PC-9 (cell line): Measurements from ENCODE around the gene PPP1R13L. TPM values are rescaled to one million over a fixed set of nuclear protein-coding genes. Genes with fewer than 3 reads are reported as not detected.

ENCODE experiments used
- BruUV-seq: library from RNA; stranded (reverse); fragments of 400-500 nt; replicated peaks from 2 replicates; lab custom pipeline; 2021; lab: Mats Ljungman, UMichigan
- CTCF ChIA-PET: fragments of 300-600 bp; sonication (Branson Sonifier 250); formaldehyde crosslinking; loops from one replicate; lab custom pipeline; 2022; ENCODE audit warnings: antibody characterized with exemption; lab: Charles Lee
- POLR2A ChIA-PET: fragments of 300-600 bp; sonication (Branson Sonifier 250); formaldehyde crosslinking; loops from one replicate; lab custom pipeline; 2022; ENCODE audit warnings: antibody characterized with exemption; ENCODE audit not compliant: unreplicated experiment; lab: Charles Lee
- DNase-seq, 2 experiments: peaks; one replicate each; pipeline versions ENCODE4 v3.0.0 to v3.0.0-alpha.2; 2015 to 2022; ENCODE audit warnings: mixed read lengths in 1 of 2
- H2AFZ ChIP-seq: fragments of 200-600 bp; sonication (generic); 2 replicates; pipeline ENCODE4 v1.8.1; 2017; ENCODE audit warnings: antibody characterized with exemption
- H3F3A ChIP-seq: fragments of 200-600 bp; sonication (generic); 2 replicates; pipeline ENCODE4 v1.8.1; 2017; ENCODE audit warnings: antibody characterized with exemption, mild to moderate bottlenecking, low read depth; ENCODE audit not compliant: insufficient read depth
- H3K27ac ChIP-seq: fragments of 200-600 bp; sonication (generic); 2 replicates; pipeline ENCODE4 v1.6.1; 2016; ENCODE audit warnings: mixed run types
- H3K27me3 ChIP-seq: fragments of 200-600 bp; sonication (generic); 2 replicates; pipeline ENCODE4 v1.6.1; 2016; ENCODE audit warnings: low read depth, mixed run types; ENCODE audit not compliant: insufficient read depth
- H3K36me3 ChIP-seq: fragments of 200-600 bp; sonication (generic); 2 replicates; pipeline ENCODE4 v1.6.1; 2016; ENCODE audit warnings: low read depth, mixed run types
- H3K4me1 ChIP-seq: fragments of 200-600 bp; sonication (generic); replicated peaks from 2 replicates; pipeline ENCODE4 v1.6.1; 2016; ENCODE audit warnings: mixed run types; ENCODE audit not compliant: insufficient read depth
- H3K4me2 ChIP-seq: fragments of 200-600 bp; sonication (generic); 2 replicates; pipeline ENCODE4 v1.6.1; 2017; ENCODE audit warnings: mixed run types
- H3K4me3 ChIP-seq: fragments of 200-600 bp; sonication (generic); 2 replicates; pipeline ENCODE4 v1.6.1; 2016; ENCODE audit warnings: mixed run types
- H3K79me2 ChIP-seq: fragments of 200-600 bp; sonication (generic); 2 replicates; pipeline ENCODE4 v1.6.1; 2017; ENCODE audit warnings: low read depth, mixed run types
- H3K9me2 ChIP-seq: fragments of 200-600 bp; sonication (generic); 2 replicates; pipeline ENCODE4 v1.8.1; 2017; ENCODE audit warnings: mild to moderate bottlenecking; ENCODE audit not compliant: insufficient read depth
- H3K9me3 ChIP-seq: fragments of 200-600 bp; sonication (generic); 2 replicates; pipeline ENCODE4 v1.8.1; 2016; ENCODE audit warnings: low read depth; ENCODE audit not compliant: insufficient read depth
- H4K20me1 ChIP-seq: fragments of 200-600 bp; sonication (generic); 2 replicates; pipeline ENCODE4 v1.8.1; 2017; ENCODE audit not compliant: insufficient read depth
- CTCF ChIP-seq: fragments of 200-600 bp; sonication (generic); conservative IDR thresholded peaks from 2 replicates; pipeline ENCODE4 v1.6.1; 2017; ENCODE audit warnings: mixed run types, antibody characterized with exemption, mild to moderate bottlenecking, moderate library complexity
- EZH2 ChIP-seq: fragments of 200-600 bp; sonication (generic); IDR thresholded peaks from 2 replicates; pipeline ENCODE4 v1.8.0; 2017; ENCODE audit warnings: antibody characterized with exemption, low read depth
- intact Hi-C: fragments of 100-400 bp; cut with micrococcal nuclease; formaldehyde crosslinking; loops from one replicate; pipeline ENCODE4 v1.10.0; 2022; ENCODE audit not compliant: unreplicated experiment
- total RNA-seq: library from RNA; stranded (reverse); gene quantifications from 2 replicates; pipeline ENCODE4 v1.2.3, GENCODE V29; 2021

The PPP1R13L gene
- total RNA-seq, 1 experiment from 2014 or later, result 121 TPM

DNA sequence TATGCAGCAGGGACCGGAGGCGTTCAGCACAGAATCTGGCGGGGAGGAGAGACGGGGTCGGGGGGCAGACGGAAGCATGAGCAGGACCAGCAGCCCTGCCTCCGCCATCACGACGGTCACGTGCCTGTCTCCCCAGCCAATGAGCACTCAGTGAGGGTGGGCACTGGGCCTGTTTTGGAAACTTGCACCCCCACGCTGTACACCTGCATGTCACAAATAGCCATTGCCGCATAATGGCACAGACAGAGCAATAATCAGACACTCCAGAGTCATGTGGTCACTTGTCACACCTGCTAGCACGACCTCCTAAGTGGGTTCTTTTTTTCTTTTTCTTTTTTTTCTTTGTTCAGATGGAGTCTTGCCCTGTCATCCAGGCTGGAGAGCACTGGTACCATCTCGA is 43.3 kb downstream of the PPP1R13L start:
- Histone ChIP-seq H3K9me2 (no peaks in the 10 kb centered on the region), H3K9me3 (no peaks in the 10 kb centered on the region), H3K4me2 (no peak overlapping the region), H4K20me1 (no peaks in the 10 kb centered on the region; the same call in 1 of the 2 replicates), H3K4me1 (0 out of 2 replicates have a peak, but pooled peaks cover 6% of the 10 kb centered on the region), H2AFZ (no peak overlapping the region), H3K27ac (no peak overlapping the region), H3K36me3 (no peaks in the 10 kb centered on the region), H3K79me2 (no peaks in the 10 kb centered on the region), H3K4me3 (no peak overlapping the region), H3F3A (no peaks in the 10 kb centered on the region; the same call in 1 of the 2 replicates), H3K27me3 (no peaks in the 10 kb centered on the region)
- no peak for DNase-seq
- BruUV-seq, result no TSS peak
- intact Hi-C loops, result no loop called here
- ChIA-PET POLR2A (interaction anchor here (0.6 kb wide), 1 partner anchor 110 kb away, joined by 24 read pairs; no protein-coding TSS in a partner anchor), CTCF (no interaction called here)
- TF ChIP-seq CTCF, result no peak
- no peak for TF ChIP-seq EZH2

GRCh38 chr19:45358213-45358792 is 46.6 kb downstream of the PPP1R13L start:
- Histone ChIP-seq H3K79me2 (no peaks in the 10 kb centered on the region), H3K9me2 (no peaks in the 10 kb centered on the region), H3K36me3 (no peaks in the 10 kb centered on the region), H3K9me3 (no peaks in the 10 kb centered on the region), H3K27me3 (no peaks in the 10 kb centered on the region), H2AFZ (no peak overlapping the region), H3F3A (peaks cover 6% of the 10 kb centered on the region; the same call in 1 of the 2 replicates), H4K20me1 (no peaks in the 10 kb centered on the region; the same call in 1 of the 2 replicates), H3K4me2 (no peak overlapping the region), H3K4me1 (no peaks in the 10 kb centered on the region), H3K4me3 (no peak overlapping the region), H3K27ac (no peak overlapping the region)
- intact Hi-C loops, result no loop called here
- POLR2A ChIA-PET, result no interaction called here
- DNase-seq, result no peak
- TF ChIP-seq EZH2 (no peak), CTCF (no peak)
- CTCF ChIA-PET, result no interaction called here
- BruUV-seq, result no TSS peak

DNA sequence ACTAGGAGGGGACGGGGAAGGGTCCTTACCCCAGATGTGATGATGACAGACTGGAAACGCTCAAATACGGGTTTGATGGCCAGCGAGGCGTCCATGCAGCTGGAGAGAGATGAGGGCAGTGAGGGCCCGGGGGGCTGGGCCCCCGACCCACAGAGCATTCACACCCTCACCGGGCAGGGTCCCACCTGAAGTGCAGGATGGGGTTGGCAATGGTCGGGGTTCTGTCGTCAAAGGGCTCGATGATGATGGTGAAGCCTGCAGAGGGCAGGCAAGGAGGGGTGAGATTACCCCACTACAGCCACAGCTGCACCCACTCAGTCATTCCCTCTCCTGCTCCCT is 47.5 kb downstream of the PPP1R13L start:
- Histone ChIP-seq H3K4me1 (no peaks in the 10 kb centered on the region), H3K36me3 (no peaks in the 10 kb centered on the region), H3F3A (peaks cover 6% of the 10 kb centered on the region; the same call in 1 of the 2 replicates), H3K4me3 (no peak overlapping the region), H3K9me3 (no peaks in the 10 kb centered on the region), H3K9me2 (no peaks in the 10 kb centered on the region), H3K4me2 (no peak overlapping the region), H3K27me3 (no peaks in the 10 kb centered on the region), H3K27ac (no peak overlapping the region), H2AFZ (no peak overlapping the region), H4K20me1 (no peaks in the 10 kb centered on the region), H3K79me2 (no peaks in the 10 kb centered on the region)
- no peak for DNase-seq
- intact Hi-C loops, result no loop called here
- BruUV-seq, result no TSS peak
- ChIA-PET CTCF (no interaction called here), POLR2A (no interaction called here)
- TF ChIP-seq EZH2, result no peak
- TF ChIP-seq CTCF, result no peak
